ENCODE measurements around the gene MFAP2.
"Not testable (repeated sequence)": the region's sequence is repeated elsewhere in the genome, so short reads cannot be mapped to it uniquely, and the experiment has no call there.

The MFAP2 gene

GRCh38 chr1:16978567-16979474 is 1.6 kb downstream of the MFAP2 start:
- no peak for DNase-seq

GRCh38 chr1:16978139-16978538 is 2.3 kb downstream of the MFAP2 start:
- DNase-seq = no peak

GRCh38 chr1:16977377-16977776 is 3.0 kb downstream of the MFAP2 start:
- no peak for DNase-seq

- DNase-seq = no peak
These were observed 3.5 kb downstream of the MFAP2 start for GRCh38 chr1:16976966-16977365.

GRCh38 chr1:16975838-16976237 is 4.6 kb downstream of the MFAP2 start:
- no peak for DNase-seq

GRCh38 chr1:16975211-16975610 is 5.2 kb downstream of the MFAP2 start:
- DNase-seq = no peak

- DNase-seq = no peak
These were observed 7.2 kb downstream of the MFAP2 start for GRCh38 chr1:16973215-16973614.

GRCh38 chr1:16972189-16972895 is 8.1 kb downstream of the MFAP2 start:
- DNase-seq = no peak

- no peak for DNase-seq
These were observed 8.9 kb downstream of the MFAP2 start for GRCh38 chr1:16971341-16972188.

GRCh38 chr1:16970132-16970910 is 10.1 kb downstream of the MFAP2 start:
- DNase-seq = no peak

GRCh38 chr1:16969651-16970050 is 10.8 kb downstream of the MFAP2 start:
- no peak for DNase-seq

- no peak for DNase-seq
These were observed 11.3 kb downstream of the MFAP2 start for GRCh38 chr1:16969057-16969611.

GRCh38 chr1:16968372-16968771 is 12.0 kb downstream of the MFAP2 start:
- no peak for DNase-seq

GRCh38 chr1:16967962-16968361 is 12.5 kb downstream of the MFAP2 start:
- no peak for DNase-seq

- DNase-seq = no peak
These were observed 13.3 kb downstream of the MFAP2 start for GRCh38 chr1:16967095-16967575.

GRCh38 chr1:16966282-16966681 is 14.1 kb downstream of the MFAP2 start:
- no peak for DNase-seq

- DNase-seq = no peak
These were observed 14.8 kb downstream of the MFAP2 start for GRCh38 chr1:16965486-16966067.

GRCh38 chr1:16964169-16964568 is 16.3 kb downstream of the MFAP2 start:
- DNase-seq = not testable (repeated sequence)

- DNase-seq = no peak
These were observed 18.9 kb downstream of the MFAP2 start for GRCh38 chr1:16961297-16962133.

GRCh38 chr1:16960560-16961296 is 19.7 kb downstream of the MFAP2 start:
- DNase-seq = no peak

All from NCI-H187 treated with DMSO at 0.1 percent for 48 hours (cell line).